ENCODE data around the gene C17orf78.

DNA sequence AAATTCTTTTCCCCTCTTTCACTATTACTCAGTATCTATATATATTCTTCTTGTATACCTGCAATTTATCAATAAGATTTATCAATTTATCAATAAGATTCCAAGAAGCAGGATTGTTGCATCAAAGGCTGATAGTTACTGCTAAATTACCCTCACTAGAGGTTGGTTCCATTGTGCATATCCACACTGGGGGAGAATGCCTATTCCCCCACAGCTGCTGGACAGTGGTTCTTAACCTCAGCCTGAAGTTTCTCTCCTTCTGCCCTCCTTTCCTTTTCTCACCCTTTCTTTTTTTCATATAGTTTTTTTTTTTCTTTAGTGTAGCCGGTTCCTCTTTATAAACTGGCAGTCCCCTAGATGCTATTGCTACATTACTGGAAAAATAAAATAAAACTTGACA, 6.3 kb downstream of the C17orf78 start:
- TF ChIP-seq CTCF (IDR thresholded peaks at IDR 0.05; ENCODE audit: low read depth, low read length): no peak
- TF ChIP-seq EZH2phosphoT487 (IDR thresholded peaks at IDR 0.05; ENCODE audit: low read depth): no peak

Data from OCI-LY3 (cell line).